GM12874 (cell line): ENCODE results near the gene PRSS22.

Source experiments
- CTCF ChIP-seq: IDR thresholded peaks from 2 replicates; pipeline ENCODE4 v1.5.1; 2011; ENCODE audit warnings: low read depth, mild to moderate bottlenecking, control low read depth, low read length, moderate library complexity; ENCODE audit not compliant: insufficient read depth

PRSS22 gene

GRCh38 chr16:2845116-2845515 lies 12.9 kb downstream of the PRSS22 start:
- TF ChIP-seq CTCF = no peak

GRCh38 chr16:2843526-2843925 lies 14.4 kb downstream of the PRSS22 start:
- no peak for TF ChIP-seq CTCF

DNA sequence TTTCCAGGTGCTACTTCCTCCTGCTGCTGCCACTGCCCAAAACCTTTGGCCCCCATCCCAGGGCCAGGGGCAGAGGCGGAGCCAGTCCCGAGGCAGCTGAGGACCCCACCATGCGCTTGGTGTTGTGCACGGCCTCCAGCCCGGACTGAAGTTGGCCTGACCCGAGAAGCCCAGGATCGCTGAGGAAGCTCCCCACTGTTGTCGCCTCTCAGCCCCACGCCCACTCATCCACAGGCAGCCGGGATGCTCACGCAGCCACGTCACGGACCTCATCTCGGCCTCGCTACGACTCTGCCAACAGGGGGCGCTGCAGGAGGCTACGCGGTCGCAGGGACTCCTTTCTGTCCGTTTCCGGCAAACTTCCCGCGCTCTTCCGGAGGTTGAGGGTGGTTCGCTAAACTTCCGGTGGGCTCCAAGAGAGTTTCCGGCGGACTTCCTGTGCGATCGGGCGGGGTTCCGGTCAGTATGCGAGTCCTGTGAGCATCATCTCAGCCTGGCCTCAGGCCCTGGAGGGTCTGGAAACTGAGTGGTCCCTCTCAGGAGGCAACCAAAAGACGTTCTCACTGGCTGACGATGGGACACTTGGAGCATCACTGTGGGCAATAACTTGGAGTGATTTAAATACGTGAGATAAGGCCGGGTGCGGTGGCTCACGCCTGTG lies 15.5 kb downstream of the PRSS22 start:
- peak; percentile 63 for TF ChIP-seq CTCF

GRCh38 chr16:2841606-2842339 lies 16.2 kb downstream of the PRSS22 start:
- TF ChIP-seq CTCF = no peak

GRCh38 chr16:2840914-2841313 lies 17.1 kb downstream of the PRSS22 start:
- TF ChIP-seq CTCF = no peak

DNA sequence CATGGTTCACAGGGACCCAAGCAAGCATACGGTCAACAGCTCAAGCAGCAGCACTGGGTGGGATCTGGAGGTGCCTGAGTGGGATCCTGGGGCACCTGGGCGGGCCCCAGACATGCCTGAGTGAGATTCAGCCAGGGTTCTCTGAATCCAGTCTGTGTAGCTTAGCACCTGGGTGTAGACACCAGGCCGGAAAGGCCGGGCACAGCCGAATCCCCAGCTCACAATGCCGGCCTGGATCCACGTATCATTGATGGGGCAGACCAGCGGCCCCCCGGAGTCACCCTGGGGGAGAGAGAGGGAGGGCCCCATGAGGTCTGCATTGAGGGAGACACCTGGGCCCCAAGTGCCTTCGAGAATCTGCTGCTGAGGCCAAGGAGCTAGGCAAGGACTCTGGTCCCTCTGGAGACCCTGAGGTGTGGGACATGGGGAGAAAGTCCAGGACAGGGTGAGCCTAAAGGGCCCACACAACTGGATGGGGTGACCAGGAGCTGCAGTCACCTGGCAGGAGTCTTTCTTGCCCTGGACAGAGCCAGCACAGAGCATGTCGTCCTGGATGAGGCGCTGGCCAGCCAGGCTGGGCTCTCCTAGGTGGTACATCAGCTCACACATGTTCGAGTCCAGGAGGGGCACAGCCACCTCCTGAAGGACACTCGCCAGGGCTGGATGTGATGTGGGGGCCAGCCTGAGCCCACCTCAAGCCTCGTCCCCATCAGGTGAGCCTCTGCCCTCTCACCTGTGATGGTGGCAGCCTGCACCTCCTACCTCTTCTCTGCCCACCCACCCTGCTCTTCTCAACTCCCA lies 18.1 kb downstream of the PRSS22 start:
- TF ChIP-seq CTCF = no peak

DNA sequence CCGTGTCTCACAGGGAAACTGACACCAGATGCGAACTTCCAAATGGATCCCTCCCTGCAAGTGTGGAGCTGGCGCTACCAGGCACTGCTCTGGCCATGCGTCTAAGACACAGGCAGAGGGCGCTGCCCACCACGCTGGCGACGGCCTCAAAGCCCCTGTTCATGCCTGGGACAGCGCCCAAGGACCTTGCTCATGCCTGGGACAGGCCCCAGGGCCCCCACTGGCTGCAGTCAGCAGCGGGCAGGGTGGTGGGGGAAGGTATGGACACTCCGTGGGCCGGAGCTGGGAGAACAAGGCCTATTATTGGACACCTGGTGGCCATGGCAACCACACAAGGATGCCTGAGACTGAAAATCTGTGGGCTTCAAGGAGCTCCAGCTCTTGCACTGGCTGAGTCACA lies 19.0 kb downstream of the PRSS22 start:
- TF ChIP-seq CTCF = peak; percentile 90
